HCT116 (cell line): ENCODE data around the gene SLC6A12. TPM values are rescaled to one million over a fixed set of nuclear protein-coding genes. Genes with fewer than 3 reads are reported as not detected.

ENCODE experiments used
- ATAC-seq: fragments of 200-7000 bp; cut with Tn5 transposase; 2 replicates; pipeline ENCODE4 v1.9.1; 2020; ENCODE audit warnings: mild to moderate bottlenecking, moderate library complexity
- BruUV-seq: library from RNA; stranded (reverse); fragments of 400-500 nt; replicated peaks from 2 replicates; lab custom pipeline; 2021; lab: Mats Ljungman, UMichigan
- CTCF ChIA-PET: fragments of 300-600 bp; sonication (Branson Sonifier 250); formaldehyde crosslinking; loops from one replicate; lab custom pipeline; 2021; ENCODE audit warnings: antibody characterized with exemption; lab: Charles Lee
- POLR2A ChIA-PET: fragments of 300-600, 350-600 bp; sonication (Branson Sonifier 250); formaldehyde crosslinking; loops from one replicate; lab custom pipeline; 2021; ENCODE audit warnings: antibody characterized with exemption; lab: Charles Lee
- RAD21 ChIA-PET, 2 experiments: fragments of 300-600 bp; sonication (Branson Sonifier 250); formaldehyde crosslinking; loops; one replicate each; lab custom pipeline; 2023; ENCODE audit warnings: low total read pairs in 2 of 2; ENCODE audit not compliant: uncharacterized antibody in 2 of 2, unreplicated experiment in 2 of 2, low non-redundant PET in 1 of 2; lab: Charles Lee
- DNase-seq: peaks from one replicate; pipeline ENCODE4 v3.0.0-alpha.2; 2010; ENCODE audit warnings: low read depth, low spot score
- H2AFZ ChIP-seq: fragments of 200-600 bp; shearing (Covaris generic), sonication (generic); 2 replicates; pipeline ENCODE4 v1.6.1; 2017; ENCODE audit warnings: low read depth, mixed run types, mixed read lengths, antibody characterized with exemption, low read length; ENCODE audit not compliant: poor library complexity, severe bottlenecking
- H3K27ac ChIP-seq: 2 replicates; pipeline ENCODE4 v1.5.1; 2012; ENCODE audit warnings: low read depth, low read length
- H3K27me3 ChIP-seq: fragments of 200-600 bp; sonication (generic); 2 replicates; pipeline ENCODE4 v1.6.1; 2016; ENCODE audit warnings: mixed run types, low read length, mixed read lengths; ENCODE audit not compliant: insufficient read depth
- H3K36me3 ChIP-seq, 2 experiments: fragments of 200-500 bp in 1 of 2; fragments of 200-600 bp in 1 of 2; sonication (Bioruptor generic) in 1 of 2; sonication (generic) in 1 of 2; 2 replicates each; pipeline versions ENCODE4 v1.5.1 to v1.6.1; 2014 to 2016; ENCODE audit warnings: low read length in 2 of 2, inconsistent platforms in 1 of 2, mixed read lengths in 1 of 2, mixed run types in 1 of 2; ENCODE audit not compliant: insufficient read depth in 2 of 2, control insufficient read depth in 1 of 2
- H3K4me1 ChIP-seq, 2 experiments: fragments of 200-600 bp in 1 of 2; sonication (generic) in 1 of 2; 2 replicates each; pipeline versions ENCODE4 v1.5.1 to v1.6.1; 2012 to 2017; ENCODE audit warnings: low read length in 2 of 2, inconsistent platforms in 1 of 2, mild to moderate bottlenecking in 1 of 2, mixed read lengths in 1 of 2, mixed run types in 1 of 2, moderate library complexity in 1 of 2; ENCODE audit not compliant: insufficient read depth in 2 of 2, control insufficient read depth in 1 of 2
- H3K4me2 ChIP-seq: fragments of 200-600 bp; sonication (generic); 2 replicates; pipeline ENCODE4 v1.6.1; 2017; ENCODE audit warnings: mixed run types, low read length, mixed read lengths
- H3K4me3 ChIP-seq, 2 experiments: fragments of 200-600 bp in 1 of 2; sonication (generic) in 1 of 2; replicated peaks in 1 of 2; 2 replicates each; pipeline ENCODE4 v1.5.1; 2011 to 2016; ENCODE audit warnings: low read length in 2 of 2, control low read depth in 1 of 2, low read depth in 1 of 2, mild to moderate bottlenecking in 1 of 2, mixed read lengths in 1 of 2, mixed run types in 1 of 2
- H3K79me2 ChIP-seq: fragments of 200-600 bp; sonication (generic); 2 replicates; pipeline ENCODE4 v1.6.1; 2017; ENCODE audit warnings: mild to moderate bottlenecking, mixed run types, low read length, moderate library complexity, mixed read lengths; ENCODE audit not compliant: insufficient read depth
- H3K9ac ChIP-seq: fragments of 200-600 bp; sonication (generic); 2 replicates; pipeline ENCODE4 v1.6.1; 2016; ENCODE audit warnings: low read length, mixed read lengths
- H3K9me2 ChIP-seq: fragments of 200-600 bp; sonication (generic), shearing (Covaris generic); 2 replicates; pipeline ENCODE4 v1.6.1; 2017; ENCODE audit warnings: mixed run types, mild to moderate bottlenecking, moderate library complexity; ENCODE audit not compliant: insufficient read depth
- H3K9me3 ChIP-seq, 2 experiments: fragments of 200-500 bp in 1 of 2; fragments of 200-600 bp in 1 of 2; sonication (Bioruptor generic) in 1 of 2; sonication (generic) in 1 of 2; 2 replicates each; pipeline ENCODE4 v1.6.1; 2014 to 2017; ENCODE audit warnings: low read length in 2 of 2, mixed read lengths in 2 of 2, inconsistent platforms in 1 of 2, low read depth in 1 of 2, mild to moderate bottlenecking in 1 of 2, mixed run types in 1 of 2, moderate library complexity in 1 of 2; ENCODE audit not compliant: control insufficient read depth in 1 of 2, insufficient read depth in 1 of 2
- H4K20me1 ChIP-seq: fragments of 200-600 bp; sonication (generic), shearing (Covaris generic); 2 replicates; pipeline ENCODE4 v1.6.1; 2017; ENCODE audit warnings: mixed run types, mild to moderate bottlenecking, moderate library complexity; ENCODE audit not compliant: insufficient read depth
- EZH2 ChIP-seq: fragments of 200-600 bp; sonication (generic); IDR thresholded peaks from 2 replicates; pipeline ENCODE4 v1.6.1; 2017; ENCODE audit warnings: antibody characterized with exemption, mixed run types
- EZH2phosphoT487 ChIP-seq: fragments of 200-600 bp; IDR thresholded peaks from 2 replicates; pipeline ENCODE4 v1.6.1; 2018; ENCODE audit warnings: antibody characterized with exemption, borderline replicate concordance
- JUND ChIP-seq: IDR thresholded peaks from 2 replicates; pipeline ENCODE4 v1.6.1; 2012
- POLR2A ChIP-seq: IDR thresholded peaks from 2 replicates; pipeline ENCODE4 v1.7.0; 2011; ENCODE audit warnings: borderline replicate concordance; ENCODE audit not compliant: insufficient read depth, insufficient read length; ENCODE audit errors: extremely low read depth
- SP1 ChIP-seq: IDR thresholded peaks from 2 replicates; pipeline ENCODE4 v1.6.1; 2012; ENCODE audit warnings: low read depth
- SRF ChIP-seq: IDR thresholded peaks from 2 replicates; pipeline ENCODE4 v1.6.1; 2012; ENCODE audit warnings: low read depth
- TCF7L2 ChIP-seq: IDR thresholded peaks from 2 replicates; pipeline ENCODE4 v1.7.0; 2011; ENCODE audit warnings: borderline replicate concordance, inconsistent platforms; ENCODE audit not compliant: insufficient read depth, insufficient read length; ENCODE audit errors: extremely low read depth
- intact Hi-C: fragments of 100-400 bp; cut with micrococcal nuclease; formaldehyde crosslinking; loops from 2 replicates; pipeline ENCODE4 v1.10.0; 2022
- total RNA-seq: library from RNA; stranded (reverse); gene quantifications from one replicate; pipeline ENCODE4 v1.2.1, GENCODE V29; 2021; ENCODE audit not compliant: unreplicated experiment
- TF ChIP-seq, protein P1 (sequence below): IDR thresholded peaks from 2 replicates; pipeline ENCODE4 v1.6.1; 2012
- TF ChIP-seq, protein P2 (sequence below): IDR thresholded peaks from 2 replicates; pipeline ENCODE4 v1.6.1; 2011; ENCODE audit warnings: mild to moderate bottlenecking, low read length, moderate library complexity; ENCODE audit not compliant: insufficient replicate concordance; ENCODE audit errors: extremely low read depth

Gene SLC6A12
- total RNA-seq, 1 experiment from 2014 or later: 0.64 TPM

DNA sequence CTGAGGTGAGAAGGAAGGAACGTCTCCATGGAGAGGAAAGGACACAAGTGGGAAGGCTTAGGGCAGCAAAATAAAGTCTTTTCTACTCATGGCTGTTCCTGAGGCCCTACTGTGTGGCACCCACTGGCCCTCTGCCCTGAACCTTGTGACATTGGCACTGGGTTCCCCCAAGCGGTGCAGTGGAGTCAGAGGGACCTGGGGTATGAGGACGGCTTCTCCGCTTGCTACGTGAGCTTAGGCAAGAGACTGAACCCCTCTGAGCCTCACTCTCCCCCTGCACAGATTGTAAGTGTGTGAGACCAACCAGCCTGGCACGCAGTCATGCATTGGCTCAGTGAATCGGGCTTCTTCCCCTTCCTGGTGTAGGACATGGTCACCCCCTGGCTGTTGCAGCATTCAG is 19.7 kb downstream of the SLC6A12 start:
- Histone ChIP-seq H3K4me2 (no peak overlapping the region), H3K9me3 (no peaks in the 10 kb centered on the region), H3K36me3 (no peaks in the 10 kb centered on the region), H3K27me3 (0 out of 2 replicates have a peak, but pooled peaks cover 6% of the 10 kb centered on the region), H3K79me2 (no peaks in the 10 kb centered on the region), H3K4me3 (no peak overlapping the region), H3K27ac (no peak overlapping the region), H3K9me2 (no peaks in the 10 kb centered on the region), H2AFZ (no peak overlapping the region), H3K4me1 (peaks cover 0 to 2% of the 10 kb centered on the region in 2 experiments; a peak in 1 of 4 replicates), H3K9ac (no peak overlapping the region)
- POLR2A ChIA-PET: no interaction called here
- DNase-seq: no peak
- intact Hi-C loops: no loop called here
- no peak for ATAC-seq
- CTCF ChIA-PET: no interaction called here
- RAD21 ChIA-PET: no interaction called here
- no TSS peak for BruUV-seq
- no peak for TF ChIP-seq TCF7L2
- TF ChIP-seq POLR2A: no peak
- TF ChIP-seq, protein P1, sequence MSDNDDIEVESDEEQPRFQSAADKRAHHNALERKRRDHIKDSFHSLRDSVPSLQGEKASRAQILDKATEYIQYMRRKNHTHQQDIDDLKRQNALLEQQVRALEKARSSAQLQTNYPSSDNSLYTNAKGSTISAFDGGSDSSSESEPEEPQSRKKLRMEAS: no peak
- no peak for TF ChIP-seq JUND
- no peak for TF ChIP-seq SP1
- no peak for TF ChIP-seq EZH2
- TF ChIP-seq, protein P2, sequence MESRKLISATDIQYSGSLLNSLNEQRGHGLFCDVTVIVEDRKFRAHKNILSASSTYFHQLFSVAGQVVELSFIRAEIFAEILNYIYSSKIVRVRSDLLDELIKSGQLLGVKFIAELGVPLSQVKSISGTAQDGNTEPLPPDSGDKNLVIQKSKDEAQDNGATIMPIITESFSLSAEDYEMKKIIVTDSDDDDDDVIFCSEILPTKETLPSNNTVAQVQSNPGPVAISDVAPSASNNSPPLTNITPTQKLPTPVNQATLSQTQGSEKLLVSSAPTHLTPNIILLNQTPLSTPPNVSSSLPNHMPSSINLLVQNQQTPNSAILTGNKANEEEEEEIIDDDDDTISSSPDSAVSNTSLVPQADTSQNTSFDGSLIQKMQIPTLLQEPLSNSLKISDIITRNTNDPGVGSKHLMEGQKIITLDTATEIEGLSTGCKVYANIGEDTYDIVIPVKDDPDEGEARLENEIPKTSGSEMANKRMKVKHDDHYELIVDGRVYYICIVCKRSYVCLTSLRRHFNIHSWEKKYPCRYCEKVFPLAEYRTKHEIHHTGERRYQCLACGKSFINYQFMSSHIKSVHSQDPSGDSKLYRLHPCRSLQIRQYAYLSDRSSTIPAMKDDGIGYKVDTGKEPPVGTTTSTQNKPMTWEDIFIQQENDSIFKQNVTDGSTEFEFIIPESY: no peak
- TF ChIP-seq, all 23 proteins: peak for 0
- no peaks in the 10 kb centered on the region for H4K20me1 ChIP-seq

DNA sequence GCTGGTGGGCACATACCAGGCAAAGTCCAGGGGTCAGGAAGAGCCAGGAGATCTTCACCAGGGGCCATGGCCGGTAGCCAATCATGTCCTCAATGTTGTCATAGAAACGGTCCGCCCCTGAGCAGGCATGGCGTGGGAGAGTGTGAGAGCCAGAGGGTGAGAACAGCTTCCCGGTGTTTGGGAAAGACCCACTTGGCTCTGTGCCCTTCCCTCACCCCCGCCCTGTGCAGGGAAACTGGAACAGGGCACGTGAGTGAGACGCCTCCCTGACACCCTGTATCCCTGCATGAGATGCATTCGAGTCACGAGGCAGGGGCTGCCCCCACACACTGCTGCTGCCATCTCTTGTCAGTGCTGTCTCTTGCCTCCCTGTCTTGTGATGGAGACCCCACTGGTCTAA is 20.7 kb downstream of the SLC6A12 start:
- Histone ChIP-seq H3K9ac (no peak overlapping the region), H3K9me3 (no peaks in the 10 kb centered on the region), H3K27me3 (no peaks in the 10 kb centered on the region), H3K27ac (no peak overlapping the region), H3K4me2 (no peak overlapping the region), H3K4me1 (peaks cover 0 to 8% of the 10 kb centered on the region in 2 experiments; a peak in 2 of 4 replicates), H3K79me2 (no peaks in the 10 kb centered on the region), H3K36me3 (no peaks in the 10 kb centered on the region), H3K9me2 (no peaks in the 10 kb centered on the region), H3K4me3 (no peak overlapping the region), H4K20me1 (no peaks in the 10 kb centered on the region), H2AFZ (no peak overlapping the region)
- ChIA-PET POLR2A (no interaction called here), RAD21 (no interaction called here), CTCF (no interaction called here)
- intact Hi-C loops: no loop called here
- TF ChIP-seq SRF: no peak
- TF ChIP-seq EZH2phosphoT487: no peak
- no peak for ATAC-seq
- BruUV-seq: no TSS peak
- DNase-seq: no peak
